Activated CD4-positive, alpha-beta T cell treated with anti-CD3 and anti-CD28 coated beads, Interleukin-10, Interleukin-2, amounts not matched to agents 100 ng/mL and 50 ng/mL, durations not matched to agents 16 hours and 8 hours (primary cell): ENCODE measurements around the gene C4orf50.

Experiments
- DNase-seq: peaks from one replicate; pipeline ENCODE4 v3.0.0-alpha.2; 2020

C4orf50 gene

DNA sequence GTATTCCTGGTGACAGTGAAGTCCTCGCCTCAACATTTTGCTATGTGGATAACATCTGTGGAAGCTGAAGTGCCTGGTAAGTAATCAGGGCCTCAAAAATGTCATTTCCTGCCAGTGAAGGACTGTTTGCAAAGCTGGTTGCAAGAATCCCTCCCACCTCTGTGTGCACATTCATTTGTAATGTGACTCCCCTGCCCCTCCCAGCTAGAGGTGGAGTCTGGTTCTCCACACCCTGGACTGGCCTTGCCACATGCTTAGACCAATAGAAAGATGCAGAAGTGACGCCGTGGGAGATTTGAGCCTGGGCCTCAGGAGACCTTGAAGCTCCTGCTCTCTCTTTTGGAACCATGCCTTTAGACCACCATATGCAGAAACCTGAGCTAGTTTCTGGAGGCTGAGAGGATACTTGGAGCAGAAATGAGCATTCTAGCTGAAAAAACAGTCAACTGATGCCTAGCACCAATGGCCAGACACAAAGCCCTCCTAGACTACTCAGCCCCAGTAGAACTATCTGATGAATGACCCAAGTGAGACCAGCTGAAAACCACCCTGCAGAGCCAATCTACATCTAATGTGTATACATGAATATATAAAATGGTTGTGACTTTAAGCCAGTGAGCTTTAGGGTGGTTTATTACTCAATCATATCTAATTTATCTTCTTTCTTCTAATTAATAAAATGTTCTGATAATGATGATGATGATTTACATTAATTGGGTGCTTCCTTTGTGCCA is 77.6 kb downstream of the C4orf50 start:
- no peak for DNase-seq

DNA sequence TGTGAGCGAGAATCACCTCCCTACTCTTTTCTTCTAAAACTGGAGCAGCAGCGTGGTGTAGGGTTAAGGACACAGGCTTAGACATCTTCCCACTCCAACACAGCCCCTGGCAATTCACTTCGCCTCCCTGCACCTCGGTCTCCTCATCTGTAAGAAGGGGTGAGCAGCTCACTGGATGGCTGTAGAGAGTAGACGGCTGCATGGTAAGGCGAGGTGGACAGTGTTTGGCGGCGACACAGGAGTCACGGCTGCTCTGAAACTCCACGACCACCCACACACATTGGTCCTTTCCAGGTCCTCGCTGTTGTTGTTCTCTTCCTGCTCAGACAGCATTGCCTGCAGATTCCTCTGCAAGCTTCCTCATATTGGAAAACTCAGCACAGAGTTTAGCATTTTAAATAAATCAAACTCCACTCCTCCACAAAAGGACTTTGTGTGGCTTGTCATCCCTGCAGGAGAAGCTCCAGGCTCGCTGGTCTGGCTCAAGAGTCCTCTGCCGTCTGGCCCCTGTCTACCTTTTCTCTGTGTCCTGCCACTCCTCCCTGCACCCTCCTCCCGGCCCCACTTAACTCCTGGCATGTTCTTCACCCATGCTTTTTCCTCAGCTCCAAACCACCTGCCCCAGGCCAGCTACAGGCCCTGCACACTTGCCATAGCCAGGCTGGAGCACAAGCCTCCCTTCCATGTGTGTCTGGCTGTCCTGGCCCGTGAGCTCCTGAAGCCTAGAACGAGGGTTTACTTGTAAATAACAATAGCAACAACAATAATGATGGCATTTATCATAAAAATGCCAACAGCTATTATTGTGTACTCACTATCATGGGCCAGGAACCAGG is 84.0 kb downstream of the C4orf50 start:
- no peak for DNase-seq

DNA sequence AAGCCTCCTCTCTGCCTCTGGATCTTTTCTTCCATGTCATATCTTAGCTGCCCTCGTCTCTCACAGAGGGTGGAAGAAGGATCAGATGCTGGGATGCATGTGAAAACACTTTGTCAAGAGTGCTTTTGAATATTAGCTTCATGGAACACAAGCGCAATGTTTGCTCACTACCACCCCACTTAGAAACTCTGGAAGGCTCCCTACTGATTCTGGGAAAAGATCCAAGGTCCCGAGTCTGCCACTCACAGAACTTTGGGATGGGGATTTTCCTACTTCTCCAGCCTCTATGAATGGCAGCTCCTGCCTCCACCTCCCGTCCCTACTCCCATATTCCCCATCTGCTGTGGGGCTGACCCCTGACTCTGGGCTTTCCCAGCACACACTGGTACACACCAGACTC is 85.1 kb downstream of the C4orf50 start:
- DNase-seq = no peak

DNA sequence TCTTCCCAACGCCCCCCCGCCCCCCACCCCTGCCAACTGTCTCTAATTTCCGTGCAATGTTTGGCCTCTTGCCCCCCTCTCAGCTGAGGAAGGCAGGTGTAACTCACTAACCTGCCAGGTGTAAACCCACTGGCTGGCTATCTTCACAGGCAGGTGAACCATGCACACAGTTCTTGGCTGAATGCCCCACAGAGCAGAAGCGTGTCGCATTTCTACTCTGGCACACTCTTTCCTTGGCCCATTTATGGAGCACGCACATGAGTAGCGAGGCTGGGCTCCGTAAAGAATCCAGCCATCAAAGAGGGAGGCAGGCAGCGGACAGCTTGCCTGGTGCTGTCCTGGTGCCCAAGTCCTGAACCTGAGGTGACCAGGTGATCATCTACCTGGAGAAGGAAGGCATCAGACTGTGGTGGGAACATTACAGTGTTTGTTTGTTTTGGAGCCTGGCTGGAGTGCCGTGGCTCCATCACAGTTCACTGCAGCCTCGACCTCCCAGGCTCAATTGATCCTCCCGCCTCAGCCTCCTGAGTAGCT is 86.1 kb downstream of the C4orf50 start:
- no peak for DNase-seq

DNA sequence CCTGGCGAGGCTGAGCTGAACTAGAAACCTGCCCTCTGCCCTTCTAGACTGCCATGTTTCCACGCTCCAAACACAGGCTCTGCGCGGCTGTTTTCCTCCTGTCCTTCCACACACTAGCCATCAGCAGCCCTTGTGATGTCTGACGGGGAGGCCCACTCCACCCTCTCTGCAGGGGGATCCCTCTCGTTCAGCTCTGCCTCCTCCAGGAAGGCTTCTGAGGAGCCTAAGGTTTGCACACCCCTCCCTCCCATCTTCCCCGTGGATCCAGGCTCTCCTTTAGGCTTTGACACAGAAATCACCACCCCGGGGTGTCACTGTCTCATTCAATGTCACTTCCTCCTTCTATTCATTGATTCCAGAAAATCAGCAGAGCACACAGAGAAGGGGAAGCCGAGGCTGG is 86.7 kb downstream of the C4orf50 start:
- DNase-seq = no peak

DNA sequence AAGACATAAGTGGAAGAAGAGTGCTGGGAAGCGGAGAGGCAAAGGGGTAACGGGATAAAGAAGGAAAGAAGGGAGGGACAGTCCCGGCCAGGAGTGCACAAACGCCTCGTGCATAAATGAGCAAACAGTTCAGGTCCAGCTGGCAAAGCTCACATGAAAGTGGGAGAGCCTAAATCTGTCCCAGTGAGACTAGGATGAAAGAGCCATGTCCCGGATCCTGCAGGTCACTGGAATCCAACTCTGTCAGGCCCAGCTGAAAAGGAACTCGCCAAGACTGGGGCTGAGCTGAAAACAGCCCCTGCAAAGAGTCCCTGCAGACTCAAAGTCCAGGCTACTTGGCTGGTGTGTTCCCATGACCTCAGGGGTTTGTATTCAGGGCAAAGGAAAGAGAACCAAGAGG is 87.4 kb downstream of the C4orf50 start:
- no peak for DNase-seq

DNA sequence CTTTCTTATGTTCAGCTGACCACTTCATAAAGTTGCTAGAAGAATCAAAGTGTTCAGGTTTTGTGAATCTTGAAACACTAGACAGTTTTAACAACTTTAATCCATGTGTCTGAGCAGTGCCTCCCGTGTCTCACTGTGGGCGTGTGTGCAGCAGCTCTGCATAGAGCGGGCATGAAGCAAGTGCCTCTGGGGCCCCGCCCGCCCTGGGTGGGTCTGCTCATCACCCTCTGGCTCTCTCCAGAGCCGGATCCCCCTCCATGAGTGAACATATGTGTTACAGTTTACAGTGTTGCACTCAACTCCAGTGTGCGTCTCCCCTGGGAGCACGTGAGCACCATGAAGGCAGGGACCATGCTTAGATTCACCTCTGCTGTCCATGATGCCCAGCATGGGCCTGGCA is 87.8 kb downstream of the C4orf50 start:
- no peak for DNase-seq

DNA sequence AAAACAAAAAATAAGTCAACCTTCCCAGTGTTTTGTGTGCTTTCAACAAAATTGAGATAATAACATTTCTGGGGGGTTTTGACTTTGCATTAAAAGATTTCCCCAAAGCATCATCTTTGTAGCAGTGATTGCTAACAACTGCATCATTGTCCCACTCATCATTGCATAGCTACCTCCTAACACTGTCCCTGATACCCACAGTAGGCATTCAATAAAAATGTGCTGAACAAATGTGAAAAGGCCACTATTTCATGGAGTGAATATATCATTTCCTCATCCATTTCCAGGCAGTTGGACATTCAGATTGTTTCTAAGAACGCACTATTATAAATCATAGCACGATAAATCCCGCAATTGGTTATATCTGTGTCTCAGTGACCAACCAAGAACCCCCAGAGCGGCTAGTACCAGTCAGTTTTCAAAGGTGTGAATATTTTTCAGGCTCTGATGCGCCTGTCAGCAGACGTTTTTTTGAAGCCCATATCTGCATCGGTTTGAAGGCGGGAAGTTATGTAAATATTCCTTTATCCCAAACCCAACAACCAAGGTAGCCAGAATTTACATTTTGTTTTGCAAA is 89.3 kb downstream of the C4orf50 start:
- DNase-seq = no peak

DNA sequence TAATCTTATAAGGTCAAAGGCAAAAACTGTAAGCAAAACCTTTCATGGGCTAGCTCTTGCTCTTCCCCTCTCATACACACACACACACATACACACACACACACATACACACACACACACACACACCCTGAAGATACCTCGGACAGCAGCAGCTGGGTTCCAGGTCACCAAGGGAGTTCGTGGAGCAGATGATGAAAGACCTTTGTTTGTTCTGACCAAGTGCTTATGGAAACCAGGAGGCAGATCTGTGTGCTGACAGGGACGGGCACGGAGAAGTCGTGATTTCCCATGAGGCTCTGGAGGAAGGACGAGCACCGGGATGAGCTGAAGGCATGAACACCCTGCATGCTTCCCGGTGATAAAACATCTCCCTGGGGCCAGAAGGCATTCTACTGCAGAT is 90.0 kb downstream of the C4orf50 start:
- no peak for DNase-seq

DNA sequence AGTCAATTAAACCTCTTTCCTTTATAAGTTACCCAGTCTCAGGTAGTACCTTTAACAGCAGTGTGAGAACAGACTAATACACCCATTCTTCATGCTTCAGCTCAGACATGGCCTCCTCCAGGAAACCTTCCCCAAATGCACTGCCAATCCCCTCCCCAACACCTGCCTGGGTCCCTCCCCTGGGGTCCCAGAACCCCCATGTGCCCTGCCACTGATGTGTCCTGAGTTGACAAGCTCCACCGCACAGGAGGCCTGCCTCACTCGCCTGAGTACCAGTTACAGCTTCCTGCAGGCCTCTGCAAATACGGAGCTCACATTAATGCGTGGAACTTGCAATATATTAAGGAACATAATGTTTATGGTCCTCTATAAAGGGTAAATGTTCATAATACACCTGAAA is 90.5 kb downstream of the C4orf50 start:
- DNase-seq = no peak

DNA sequence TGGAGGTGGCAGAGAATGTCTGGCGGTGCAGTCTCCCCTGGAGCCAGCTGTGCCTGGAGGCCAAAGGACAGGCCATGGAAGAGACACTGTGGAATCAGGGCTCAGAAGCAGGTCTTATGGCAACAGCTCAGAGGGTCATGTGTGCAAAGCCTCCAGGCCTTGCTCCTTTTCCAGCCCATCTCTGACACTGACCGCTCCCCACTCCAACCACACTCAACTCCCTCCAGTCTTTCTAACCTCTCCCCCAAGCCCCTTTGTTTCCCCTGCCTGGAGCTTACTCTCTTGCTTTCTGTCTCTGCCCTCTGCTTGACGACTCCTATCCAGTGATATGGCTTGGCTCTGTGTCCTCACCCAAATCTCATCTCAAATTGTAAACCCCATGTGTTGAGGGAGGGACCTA is 91.1 kb downstream of the C4orf50 start:
- DNase-seq = no peak

DNA sequence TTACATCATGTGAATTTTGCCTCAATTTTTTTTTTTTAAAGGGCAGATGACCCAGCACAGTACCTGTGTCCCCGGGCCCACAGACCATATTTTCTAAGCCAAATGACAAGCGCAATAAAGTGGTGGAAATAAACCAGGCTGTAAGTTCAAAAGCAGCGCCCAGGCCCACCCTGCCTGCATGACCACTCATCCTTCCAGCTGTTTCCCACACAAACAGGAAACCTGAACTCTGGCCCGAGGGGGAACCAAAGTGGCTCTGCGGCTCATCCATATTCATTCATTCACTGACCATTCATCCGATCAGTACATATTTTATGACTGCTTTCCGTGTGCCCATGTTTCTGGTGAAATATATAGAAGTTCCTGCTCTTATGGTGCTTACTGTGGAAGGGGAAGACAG is 91.6 kb downstream of the C4orf50 start:
- DNase-seq = no peak

DNA sequence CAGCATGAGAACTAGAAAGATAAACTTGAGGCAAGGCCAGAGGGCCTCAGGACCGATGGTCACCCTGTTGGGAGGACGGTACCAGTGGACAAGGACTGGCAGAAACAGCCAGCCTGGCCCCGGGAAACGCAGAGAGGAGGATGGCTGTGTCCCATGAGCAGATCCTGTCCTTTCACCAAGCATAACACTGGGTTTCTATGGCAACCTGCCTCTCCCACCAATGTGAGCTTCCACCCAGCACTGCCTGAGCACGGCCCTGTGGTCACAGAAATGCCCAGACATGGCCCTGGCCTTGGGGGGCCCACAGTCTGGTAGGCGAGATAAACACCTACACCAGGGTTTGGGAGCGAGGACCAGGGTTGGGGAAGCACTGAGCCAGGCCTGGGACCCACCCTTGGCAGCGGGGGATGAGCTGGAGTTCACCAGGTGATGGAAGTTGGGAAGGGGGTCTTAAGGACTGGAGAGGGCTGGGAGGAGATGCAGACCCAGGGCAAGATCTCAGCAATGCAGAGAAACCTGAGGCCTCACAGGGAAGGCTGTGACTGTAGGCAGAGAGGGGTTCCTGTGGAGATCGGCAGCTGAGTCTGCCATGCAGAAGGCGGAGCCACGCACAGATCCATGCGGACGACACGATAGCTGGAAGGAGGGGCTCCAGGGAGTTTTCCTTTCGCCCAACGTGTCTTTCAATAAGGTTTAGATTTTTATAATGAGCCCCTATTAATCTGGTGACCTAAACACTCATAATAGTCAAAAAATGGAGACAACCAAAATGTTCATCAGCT is 92.6 kb downstream of the C4orf50 start:
- no peak for DNase-seq

DNA sequence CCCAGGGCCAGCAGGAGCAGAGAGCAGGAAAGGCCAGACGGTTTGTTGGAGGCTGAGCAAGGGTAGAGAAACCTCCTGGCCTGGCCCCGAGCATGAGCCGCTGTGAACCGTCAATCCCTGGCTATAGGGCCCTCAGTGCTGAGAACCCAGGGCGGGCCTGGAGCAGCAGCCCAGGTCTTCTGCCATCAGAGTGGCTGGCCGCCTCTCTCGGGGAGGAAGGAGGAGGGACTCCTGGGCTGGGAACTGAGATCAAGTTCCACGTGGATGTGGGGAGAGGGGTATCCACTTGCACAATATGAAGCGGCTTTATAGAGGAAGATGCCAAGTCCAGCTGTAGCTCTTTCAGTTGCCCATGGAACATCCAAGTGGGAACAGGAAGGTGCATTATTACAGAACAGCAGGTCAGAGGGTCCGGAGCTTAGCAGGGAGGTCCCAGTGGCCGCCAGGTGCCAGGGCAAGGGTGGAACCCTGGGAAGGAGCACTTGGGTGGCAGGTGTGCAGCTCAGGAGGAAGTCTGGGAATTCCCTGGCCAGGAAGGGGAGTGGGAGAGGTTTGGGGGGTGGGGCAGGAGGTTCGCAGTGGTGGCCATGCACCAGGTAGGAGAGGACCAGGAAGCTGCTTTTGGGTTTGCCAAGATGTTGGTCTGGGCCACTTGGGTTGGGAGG is 93.6 kb downstream of the C4orf50 start:
- DNase-seq = no peak

DNA sequence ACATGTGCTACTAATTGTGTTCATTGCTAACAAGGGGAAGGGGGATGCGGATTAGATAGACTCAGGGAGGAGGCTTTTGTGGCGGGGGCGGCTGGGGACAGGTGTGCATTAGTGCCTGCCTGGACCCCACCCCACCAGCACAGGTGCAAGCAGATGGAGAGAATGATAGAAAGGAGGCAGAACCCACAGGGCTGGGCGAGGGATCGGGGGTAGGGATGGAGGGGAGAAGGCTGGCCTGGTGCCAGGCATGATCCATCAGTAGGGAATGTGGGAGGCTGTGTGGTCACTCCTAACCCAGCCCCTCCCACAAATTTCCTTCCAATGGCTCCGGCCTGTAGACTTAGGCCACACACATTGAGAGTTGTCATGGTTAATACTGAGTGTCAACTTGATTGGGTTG is 94.9 kb downstream of the C4orf50 start:
- DNase-seq = no peak

DNA sequence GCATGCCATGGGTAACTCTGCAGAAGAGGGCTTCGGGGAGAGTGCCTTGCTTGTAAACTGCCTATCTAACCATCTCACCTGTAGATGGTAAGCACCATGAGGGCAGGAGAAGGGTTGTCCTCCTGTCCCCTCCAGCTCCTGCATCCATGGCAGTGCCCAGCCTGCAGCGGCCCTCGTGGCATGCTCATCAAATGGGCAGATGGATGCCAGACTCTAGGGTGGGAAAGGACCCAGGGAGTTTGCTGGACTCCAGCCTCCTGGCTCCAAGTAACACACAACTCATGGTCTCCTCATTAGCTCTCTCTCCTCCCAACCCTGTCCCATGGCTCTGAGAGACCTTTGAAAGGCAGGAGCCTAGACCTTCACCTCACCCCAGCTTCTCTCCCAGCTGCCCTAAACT is 95.7 kb downstream of the C4orf50 start:
- no peak for DNase-seq

DNA sequence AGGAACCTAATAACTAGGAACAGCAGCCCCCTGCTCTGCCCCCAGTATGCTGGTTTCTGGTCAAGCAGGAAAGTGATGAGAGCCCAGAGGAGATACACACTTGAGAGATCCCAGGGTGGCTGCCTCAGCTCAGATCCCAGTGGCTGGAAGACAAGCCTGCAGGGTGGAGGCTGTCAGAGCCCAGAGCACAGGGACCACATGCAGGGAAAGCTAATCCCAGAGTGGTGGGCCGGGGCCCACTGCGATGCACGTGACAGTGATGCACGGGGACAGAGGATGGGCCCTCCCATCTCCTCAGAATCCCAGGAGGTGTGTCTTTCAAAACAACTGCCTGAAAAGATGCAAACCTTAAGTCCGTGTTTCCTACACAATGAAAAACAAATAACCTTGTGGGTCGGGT is 96.2 kb downstream of the C4orf50 start:
- DNase-seq = no peak

DNA sequence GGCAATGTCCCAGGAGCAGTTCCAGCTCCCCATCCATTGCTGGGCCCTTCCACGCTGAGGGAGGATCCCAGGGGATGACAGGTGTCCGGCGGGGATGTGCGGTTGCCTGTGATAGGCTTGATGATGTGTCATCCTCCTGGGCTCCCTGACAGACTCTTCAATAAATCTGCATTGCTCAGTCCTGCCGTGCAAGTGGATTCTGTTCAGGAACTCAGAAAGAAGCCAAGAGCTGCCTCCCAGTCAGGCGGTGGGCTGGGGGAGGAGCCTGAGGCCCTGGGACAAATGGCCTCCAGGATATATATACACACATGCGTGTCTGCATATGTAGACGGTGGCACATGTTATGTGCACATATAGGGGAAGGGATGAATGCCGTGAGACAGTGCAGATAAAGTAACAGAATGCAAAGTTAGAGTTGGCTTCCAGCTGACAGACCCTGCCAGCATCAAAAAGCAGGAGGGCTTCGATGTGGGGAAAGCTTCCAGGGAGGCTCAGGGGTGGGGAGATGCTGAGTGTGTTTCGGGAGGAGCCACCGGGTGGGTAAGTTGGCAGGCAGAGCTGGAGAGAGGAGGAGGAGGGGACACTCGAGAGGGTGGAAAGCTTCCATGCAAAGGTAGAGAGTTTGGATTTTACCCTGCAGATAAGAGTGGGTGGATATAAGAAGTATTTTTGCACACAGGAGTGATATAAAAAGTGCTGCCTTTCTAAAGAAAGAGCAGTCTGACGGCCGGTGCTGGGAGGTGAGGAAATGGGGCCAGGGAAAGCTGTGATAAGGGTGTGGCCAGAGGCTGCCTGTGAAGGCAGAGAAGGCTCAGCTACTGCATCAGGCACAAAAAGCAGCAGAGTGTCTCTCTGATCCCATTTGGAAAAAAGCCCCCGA is 96.9 kb downstream of the C4orf50 start:
- no peak for DNase-seq

DNA sequence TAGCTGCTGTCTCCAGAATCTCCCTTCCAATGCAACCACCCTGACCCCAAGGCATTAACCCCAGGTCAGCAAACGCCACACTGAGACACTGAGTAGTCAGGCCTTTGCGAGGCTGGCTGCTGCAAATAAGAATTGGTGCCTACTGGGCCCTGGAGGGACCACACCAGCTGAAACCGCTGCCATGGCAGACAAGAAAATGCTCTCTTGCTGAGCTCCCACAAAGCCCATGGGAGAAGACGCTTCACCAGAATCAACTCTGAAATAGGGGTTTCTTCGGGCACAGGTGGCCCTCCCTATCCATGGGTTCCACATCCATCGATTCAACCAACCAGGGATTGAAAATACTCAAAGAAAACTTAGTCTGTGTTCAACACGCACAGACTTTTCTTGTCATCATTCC is 98.7 kb downstream of the C4orf50 start:
- no peak for DNase-seq

DNA sequence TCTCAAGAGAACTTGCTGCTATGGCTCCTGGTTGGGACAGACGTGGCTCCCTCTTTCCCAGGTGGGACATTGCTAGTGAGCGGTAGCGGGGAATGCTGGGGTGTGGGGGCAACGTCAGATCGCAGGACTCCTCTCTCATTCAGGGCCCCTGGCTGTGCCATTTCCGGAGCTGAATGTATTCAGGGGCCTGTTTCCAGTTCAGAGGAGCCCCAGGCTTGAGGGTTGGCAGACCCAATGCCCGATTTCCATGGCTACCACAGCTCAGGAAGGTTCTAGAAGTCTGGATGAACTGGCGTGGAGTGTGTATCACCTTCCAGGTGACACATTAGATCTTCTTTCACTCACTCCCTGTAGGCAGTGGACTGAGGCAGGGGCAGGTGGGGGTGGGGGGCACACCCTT is 99.2 kb downstream of the C4orf50 start:
- DNase-seq = no peak

DNA sequence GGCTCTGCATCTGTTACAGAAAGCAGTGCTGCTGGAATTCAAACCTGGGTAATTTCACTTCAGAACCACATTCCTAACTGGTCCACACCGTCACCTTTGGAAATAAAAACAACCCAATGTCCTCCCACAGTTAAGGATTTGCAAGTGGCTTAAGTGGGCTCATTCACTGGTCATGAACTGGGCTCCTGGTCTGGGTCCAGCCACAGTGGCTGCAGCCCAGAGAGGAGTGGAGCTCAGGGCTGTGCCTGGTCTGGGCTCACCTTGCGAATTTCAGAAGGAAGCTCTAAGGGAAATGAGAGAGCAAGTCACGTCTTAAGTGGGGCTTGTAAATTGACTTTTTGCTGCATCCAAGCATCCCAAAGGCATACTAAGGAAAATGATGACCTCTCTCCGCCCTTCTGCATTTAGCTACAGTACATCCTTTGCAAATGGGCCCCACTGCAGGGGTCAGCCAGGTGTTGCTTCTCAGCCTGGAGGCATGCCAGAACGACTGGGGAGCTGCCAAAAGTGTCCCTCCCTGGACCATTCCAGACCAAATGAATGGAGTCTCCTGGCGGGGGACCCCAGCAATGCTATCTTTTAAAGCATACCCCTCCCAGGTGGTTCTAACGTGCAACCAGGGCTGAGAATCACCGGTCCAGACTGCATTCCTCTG is 99.8 kb downstream of the C4orf50 start:
- DNase-seq = no peak
